PC-3 (cell line): Measurements from ENCODE around the gene CYP27A1. TPM values are rescaled to one million over a fixed set of nuclear protein-coding genes. Genes with fewer than 3 reads are reported as not detected.

Experiments
- ATAC-seq: fragments of 200-7000 bp; cut with Tn5 transposase; 2 replicates; pipeline ENCODE4 v1.9.1; 2020; ENCODE audit warnings: mild to moderate bottlenecking, moderate library complexity
- BruUV-seq: library from RNA; stranded (reverse); fragments of 400-500 nt; replicated peaks from 2 replicates; lab custom pipeline; 2021; lab: Mats Ljungman, UMichigan
- CTCF ChIA-PET: fragments of 300-600 bp; sonication (Branson Sonifier 250); formaldehyde crosslinking; loops from one replicate; lab custom pipeline; 2022; ENCODE audit warnings: antibody characterized with exemption; lab: Charles Lee
- POLR2A ChIA-PET: fragments of 300-600 bp; sonication (Branson Sonifier 250); formaldehyde crosslinking; loops from one replicate; lab custom pipeline; 2022; ENCODE audit warnings: antibody characterized with exemption; ENCODE audit not compliant: unreplicated experiment; lab: Charles Lee
- DNase-seq: peaks from one replicate; pipeline ENCODE4 v3.0.0-alpha.2; 2015
- H2AFZ ChIP-seq: fragments of 300-600 bp; sonication (generic); 2 replicates; pipeline ENCODE4 v1.6.0; 2016; ENCODE audit warnings: antibody characterized with exemption, low read length
- H3F3A ChIP-seq: fragments of 300-600 bp; sonication (generic); one replicate; pipeline ENCODE4 v1.6.0; 2017; ENCODE audit warnings: antibody characterized with exemption, low read length, control low read depth, mild to moderate bottlenecking; ENCODE audit not compliant: unreplicated experiment
- H3K27ac ChIP-seq: fragments of 300-600 bp; sonication (generic); 2 replicates; pipeline ENCODE4 v1.5.1; 2016; ENCODE audit warnings: mild to moderate bottlenecking, low read length
- H3K27me3 ChIP-seq: fragments of 300-600 bp; sonication (generic); 2 replicates; pipeline ENCODE4 v1.6.1; 2016; ENCODE audit warnings: low read length, mixed read lengths
- H3K36me3 ChIP-seq: fragments of 300-600 bp; sonication (generic); 2 replicates; pipeline ENCODE4 v1.6.1; 2016; ENCODE audit warnings: low read depth, mixed run types, low read length, mixed read lengths
- H3K4me1 ChIP-seq: fragments of 300-600 bp; sonication (generic); 2 replicates; pipeline ENCODE4 v1.5.1; 2016; ENCODE audit warnings: low read length; ENCODE audit not compliant: insufficient read depth
- H3K4me2 ChIP-seq: fragments of 300-600 bp; sonication (generic); 2 replicates; pipeline ENCODE4 v1.6.0; 2016; ENCODE audit warnings: low read length
- H3K4me3 ChIP-seq: fragments of 300-600 bp; sonication (generic); 2 replicates; pipeline ENCODE4 v1.5.1; 2016; ENCODE audit warnings: mild to moderate bottlenecking, low read length, mixed read lengths
- H3K79me2 ChIP-seq: fragments of 300-600 bp; sonication (generic); 2 replicates; pipeline ENCODE4 v1.6.1; 2017; ENCODE audit warnings: low read length, mixed read lengths
- H3K9ac ChIP-seq: fragments of 300-600 bp; sonication (generic); 2 replicates; pipeline ENCODE4 v1.6.0; 2016; ENCODE audit warnings: mild to moderate bottlenecking, low read length
- H3K9me2 ChIP-seq: fragments of 300-600 bp; sonication (generic); replicated peaks from 2 replicates; pipeline ENCODE4 v1.6.1; 2016; ENCODE audit warnings: mixed run types, low read length, mixed read lengths
- H3K9me3 ChIP-seq: fragments of 300-600 bp; sonication (generic); 2 replicates; pipeline ENCODE4 v1.6.1; 2016; ENCODE audit warnings: low read length, mixed read lengths
- H4K20me1 ChIP-seq: fragments of 300-600 bp; sonication (generic); 2 replicates; pipeline ENCODE4 v1.6.1; 2016; ENCODE audit warnings: low read length, mixed read lengths
- EZH2 ChIP-seq: fragments of 300-600 bp; sonication (generic); IDR thresholded peaks from one replicate; pipeline ENCODE4 v1.6.1; 2017; ENCODE audit warnings: antibody characterized with exemption, mild to moderate bottlenecking, low read length; ENCODE audit not compliant: unreplicated experiment
- EZH2phosphoT487 ChIP-seq: fragments of 300-600 bp; sonication (generic); IDR thresholded peaks from 2 replicates; pipeline ENCODE4 v1.6.1; 2018; ENCODE audit warnings: mild to moderate bottlenecking, antibody characterized with exemption, low read length, borderline replicate concordance
- intact Hi-C: fragments of 100-400 bp; cut with micrococcal nuclease; formaldehyde crosslinking; loops from 2 replicates; pipeline ENCODE4 v1.9.0; 2023
- total RNA-seq: library from RNA; depleted of rRNA; stranded (reverse); fragments of >200 nt; gene quantifications from 2 replicates; pipeline ENCODE4 v1.2.3, GENCODE V29; 2014
- TF ChIP-seq, protein P1 (sequence below): fragments of 300-600 bp; sonication (generic); conservative IDR thresholded peaks from 2 replicates; pipeline ENCODE4 v1.5.1; 2017; ENCODE audit warnings: antibody characterized with exemption, low read depth, mild to moderate bottlenecking, low read length

CYP27A1 gene
- total RNA-seq, 1 experiment from 2014 or later = 6.0 TPM

DNA sequence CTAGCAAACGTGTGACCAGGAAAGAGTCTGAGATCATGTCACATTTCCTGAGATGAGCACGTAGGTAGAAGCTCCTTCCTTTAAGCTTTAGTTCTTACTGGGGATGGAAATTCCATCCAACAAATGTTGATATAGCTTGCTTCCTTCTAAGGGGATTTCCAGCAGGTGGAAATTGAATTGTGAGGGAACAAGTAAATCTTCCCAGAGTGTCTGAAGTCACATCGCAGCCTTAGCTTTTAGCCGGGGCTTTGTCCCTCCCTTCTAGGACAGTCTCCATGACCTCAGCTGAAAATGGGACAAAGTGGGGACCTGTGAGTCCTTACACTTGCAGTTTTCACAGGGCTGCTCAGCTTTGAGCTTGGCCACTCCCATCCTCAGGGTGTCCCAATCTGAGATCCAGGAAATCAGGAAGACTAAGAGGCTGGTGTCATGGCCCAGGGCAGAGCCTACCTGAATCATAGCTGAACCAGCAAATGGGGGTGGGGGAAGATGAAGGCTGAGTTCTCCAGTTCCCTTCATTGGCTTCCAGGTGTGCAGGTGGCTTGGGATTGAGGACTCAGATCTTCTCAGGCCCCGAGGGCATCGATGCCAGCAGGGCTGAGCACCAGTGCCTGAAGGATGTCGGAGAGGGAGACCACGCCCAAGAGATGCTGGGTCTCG lies 41.4 kb downstream of the CYP27A1 start:
- no peak for DNase-seq
- ChIA-PET POLR2A (no interaction called here), CTCF (no interaction called here)
- Histone ChIP-seq H3K4me1 (no peaks in the 10 kb centered on the region), H3K36me3 (no peaks in the 10 kb centered on the region), H3K27ac (no peak overlapping the region), H3K79me2 (no peaks in the 10 kb centered on the region), H3K4me2 (no peak overlapping the region), H3K9me3 (no peaks in the 10 kb centered on the region), H3K9me2 (no peaks in the 10 kb centered on the region), H3F3A (no peaks in the 10 kb centered on the region), H3K9ac (no peak overlapping the region), H3K27me3 (no peaks in the 10 kb centered on the region), H4K20me1 (no peaks in the 10 kb centered on the region), H3K4me3 (no peak overlapping the region), H2AFZ (no peak overlapping the region)
- intact Hi-C loops = no loop called here
- no peak for ATAC-seq
- no peak for TF ChIP-seq EZH2
- TF ChIP-seq EZH2phosphoT487 = no peak
- TF ChIP-seq, protein P1, sequence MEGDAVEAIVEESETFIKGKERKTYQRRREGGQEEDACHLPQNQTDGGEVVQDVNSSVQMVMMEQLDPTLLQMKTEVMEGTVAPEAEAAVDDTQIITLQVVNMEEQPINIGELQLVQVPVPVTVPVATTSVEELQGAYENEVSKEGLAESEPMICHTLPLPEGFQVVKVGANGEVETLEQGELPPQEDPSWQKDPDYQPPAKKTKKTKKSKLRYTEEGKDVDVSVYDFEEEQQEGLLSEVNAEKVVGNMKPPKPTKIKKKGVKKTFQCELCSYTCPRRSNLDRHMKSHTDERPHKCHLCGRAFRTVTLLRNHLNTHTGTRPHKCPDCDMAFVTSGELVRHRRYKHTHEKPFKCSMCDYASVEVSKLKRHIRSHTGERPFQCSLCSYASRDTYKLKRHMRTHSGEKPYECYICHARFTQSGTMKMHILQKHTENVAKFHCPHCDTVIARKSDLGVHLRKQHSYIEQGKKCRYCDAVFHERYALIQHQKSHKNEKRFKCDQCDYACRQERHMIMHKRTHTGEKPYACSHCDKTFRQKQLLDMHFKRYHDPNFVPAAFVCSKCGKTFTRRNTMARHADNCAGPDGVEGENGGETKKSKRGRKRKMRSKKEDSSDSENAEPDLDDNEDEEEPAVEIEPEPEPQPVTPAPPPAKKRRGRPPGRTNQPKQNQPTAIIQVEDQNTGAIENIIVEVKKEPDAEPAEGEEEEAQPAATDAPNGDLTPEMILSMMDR = no peak
- no TSS peak for BruUV-seq

DNA sequence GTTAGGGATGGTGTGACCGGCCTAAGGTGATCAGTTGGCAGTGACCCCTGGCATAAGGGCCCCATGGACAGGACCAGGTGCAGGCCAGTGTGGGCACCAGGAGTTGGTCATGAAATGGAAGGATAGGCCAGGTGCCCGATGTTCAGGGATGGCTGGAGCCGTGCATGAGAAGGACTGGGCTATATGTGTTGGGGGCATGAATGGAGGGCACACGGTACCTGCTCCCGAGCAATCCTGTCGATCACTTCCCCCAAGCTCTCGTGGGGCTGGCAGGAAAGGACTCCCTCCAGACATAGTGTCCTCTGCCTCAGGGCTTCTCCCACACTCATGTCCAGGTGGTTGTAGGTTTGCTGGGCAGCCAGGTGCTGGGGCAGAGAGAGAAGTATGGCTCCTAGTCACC lies 42.1 kb downstream of the CYP27A1 start:
- CTCF ChIA-PET = no interaction called here
- Histone ChIP-seq H3K4me1 (no peaks in the 10 kb centered on the region), H3K4me3 (no peak overlapping the region), H3K4me2 (no peak overlapping the region), H3K27ac (no peak overlapping the region), H3K9ac (no peak overlapping the region), H3K36me3 (no peaks in the 10 kb centered on the region), H3K79me2 (no peaks in the 10 kb centered on the region), H3F3A (no peaks in the 10 kb centered on the region), H2AFZ (no peak overlapping the region), H3K9me3 (no peaks in the 10 kb centered on the region), H3K9me2 (no peaks in the 10 kb centered on the region), H4K20me1 (no peaks in the 10 kb centered on the region), H3K27me3 (no peaks in the 10 kb centered on the region)
- BruUV-seq = no TSS peak
- DNase-seq = no peak
- no peak for ATAC-seq
- POLR2A ChIA-PET = no interaction called here
- TF ChIP-seq, protein P1 = no peak
- TF ChIP-seq EZH2 (no peak), EZH2phosphoT487 (no peak)
- intact Hi-C loops = no loop called here

DNA sequence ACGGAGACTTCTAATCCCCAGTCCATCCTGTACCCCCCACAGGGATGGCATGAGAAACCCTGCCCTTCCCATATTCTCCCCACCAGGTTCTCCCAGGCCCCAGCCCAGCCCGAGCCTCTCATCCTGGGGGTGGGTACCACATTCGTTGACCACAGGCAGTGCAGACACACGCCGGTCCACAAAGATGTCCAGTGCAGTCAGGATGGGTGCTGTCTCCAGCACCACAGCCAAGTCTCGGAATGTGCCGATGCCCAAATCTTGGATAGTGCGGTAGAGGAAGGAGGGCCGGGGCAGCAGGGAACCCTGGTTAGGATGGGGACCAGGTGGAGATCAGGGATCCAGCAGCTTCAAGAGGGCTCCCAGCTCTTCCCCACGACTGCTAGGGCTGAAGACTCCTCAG lies 44.8 kb downstream of the CYP27A1 start:
- DNase-seq = no peak
- Histone ChIP-seq H3F3A (no peaks in the 10 kb centered on the region), H3K4me1 (no peaks in the 10 kb centered on the region), H3K9ac (no peak overlapping the region), H3K27me3 (no peaks in the 10 kb centered on the region), H3K27ac (no peak overlapping the region), H3K36me3 (no peaks in the 10 kb centered on the region), H3K4me3 (no peak overlapping the region), H3K4me2 (no peak overlapping the region), H3K79me2 (no peaks in the 10 kb centered on the region), H2AFZ (no peak overlapping the region), H3K9me2 (no peaks in the 10 kb centered on the region), H4K20me1 (no peaks in the 10 kb centered on the region), H3K9me3 (no peaks in the 10 kb centered on the region)
- TF ChIP-seq EZH2phosphoT487 = no peak
- TF ChIP-seq EZH2 = no peak
- TF ChIP-seq, protein P1 = no peak
- ATAC-seq = no peak
- intact Hi-C loops = no loop called here
- ChIA-PET POLR2A (no interaction called here), CTCF (no interaction called here)
- no TSS peak for BruUV-seq
